HG03439 (cell line): ENCODE data around the gene POU3F1.
"Not testable (repeated sequence)": the region's sequence is repeated elsewhere in the genome, so short reads cannot be mapped to it uniquely, and the experiment has no call there.

Source experiments
- ATAC-seq: cut with Tn5 transposase; IDR thresholded peaks from one replicate; pipeline ENCODE4 v1.9.1; 2021; ENCODE audit warnings: mild to moderate bottlenecking, moderate library complexity; ENCODE audit not compliant: unreplicated experiment

POU3F1 gene

DNA sequence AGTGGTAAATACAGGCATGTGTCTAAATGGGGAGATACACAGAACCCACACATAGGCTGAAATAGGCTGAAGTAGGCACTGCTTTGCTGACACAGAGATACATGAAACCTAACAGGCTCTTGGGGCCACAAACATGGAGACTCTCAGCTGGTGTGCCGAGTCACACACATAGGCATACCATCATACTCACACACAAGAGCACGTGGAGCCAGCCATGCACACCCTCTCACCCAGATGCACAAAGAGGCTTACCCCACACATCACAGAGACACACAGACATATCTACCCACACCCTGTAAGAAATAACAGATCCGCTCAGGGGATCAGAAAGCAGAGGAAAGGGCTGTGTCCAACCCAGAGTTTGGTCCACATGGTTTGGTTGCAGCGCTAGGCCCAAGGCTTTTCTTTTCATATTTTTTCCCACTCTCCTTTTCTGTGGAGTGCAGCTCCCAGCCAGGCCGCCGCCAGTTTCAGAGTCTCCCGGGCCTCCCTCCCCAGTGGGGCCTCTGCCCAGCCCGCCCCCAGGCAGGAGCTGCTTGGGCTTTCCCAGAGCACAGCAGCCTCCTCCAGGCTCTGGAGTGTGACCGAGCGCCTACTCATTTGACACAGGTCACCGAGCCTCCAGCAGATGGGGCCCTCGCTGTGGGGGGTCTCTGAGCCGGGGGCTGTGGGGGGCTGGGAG, 3.9 kb upstream of the POU3F1 start:
- no peak for ATAC-seq

DNA sequence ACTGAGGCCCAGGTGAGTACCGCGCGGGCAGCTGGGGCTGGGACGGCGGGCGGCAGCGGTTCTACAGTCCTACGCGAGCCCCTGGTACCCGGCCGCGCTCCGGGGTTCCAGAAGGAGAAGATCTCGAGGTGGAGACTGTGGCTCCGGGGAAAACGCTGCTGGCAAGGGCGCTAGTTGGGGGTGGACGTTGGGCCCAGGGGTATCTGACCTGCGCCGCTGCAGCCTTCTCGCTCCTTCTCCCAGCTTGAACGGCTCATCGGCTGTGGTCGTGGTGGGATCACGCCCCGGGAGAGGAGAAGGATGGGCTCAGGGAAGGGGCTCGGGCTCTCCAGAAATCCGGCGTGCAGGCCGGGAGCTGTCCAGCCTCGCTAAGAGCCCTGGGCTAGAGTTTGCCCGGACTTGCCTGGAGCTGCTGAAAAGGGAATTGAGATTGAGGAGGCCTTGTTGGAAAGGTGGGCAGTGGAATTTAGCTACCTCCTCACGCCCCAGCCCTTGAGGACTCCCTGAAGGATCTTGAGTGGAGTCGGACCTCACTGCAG, 1.1 kb upstream of the POU3F1 start:
- ATAC-seq = no peak

DNA sequence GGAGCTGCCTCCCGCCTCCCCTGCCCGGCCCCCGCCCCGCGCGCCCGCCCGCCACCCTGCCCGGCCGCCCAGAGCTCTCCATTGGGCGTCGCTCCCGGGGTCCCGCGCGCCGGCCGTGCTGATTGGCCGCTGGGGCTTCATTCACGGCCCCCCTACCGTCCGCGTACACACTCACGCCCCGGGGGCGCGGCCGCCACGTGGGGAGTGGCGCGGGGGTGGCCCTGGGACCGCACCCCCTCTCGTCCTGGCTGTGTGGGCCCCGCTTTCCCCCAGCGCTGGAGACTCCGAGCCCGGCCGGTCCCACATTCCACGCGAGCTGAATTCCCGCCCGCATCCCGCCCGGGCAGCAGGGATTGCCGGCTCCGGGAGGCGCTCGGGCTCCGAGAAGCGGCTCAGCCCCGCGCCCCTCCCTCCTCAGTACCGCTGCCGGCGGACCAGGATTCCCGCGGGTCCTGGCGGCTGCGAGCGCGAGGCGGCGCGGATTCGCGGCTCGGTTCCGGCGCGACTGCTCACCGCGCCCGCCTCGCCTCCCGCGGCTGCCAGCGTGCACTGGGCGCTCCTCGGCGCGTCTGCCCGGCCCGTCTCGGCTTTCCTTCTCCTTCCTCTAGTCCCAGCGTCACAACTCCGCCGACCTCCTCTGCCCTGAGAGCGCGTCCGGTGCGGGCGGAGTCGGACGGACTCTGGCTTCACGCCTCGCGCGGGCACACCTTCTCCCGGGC, 450 bp upstream of the POU3F1 start:
- ATAC-seq = peak; percentile 52

DNA sequence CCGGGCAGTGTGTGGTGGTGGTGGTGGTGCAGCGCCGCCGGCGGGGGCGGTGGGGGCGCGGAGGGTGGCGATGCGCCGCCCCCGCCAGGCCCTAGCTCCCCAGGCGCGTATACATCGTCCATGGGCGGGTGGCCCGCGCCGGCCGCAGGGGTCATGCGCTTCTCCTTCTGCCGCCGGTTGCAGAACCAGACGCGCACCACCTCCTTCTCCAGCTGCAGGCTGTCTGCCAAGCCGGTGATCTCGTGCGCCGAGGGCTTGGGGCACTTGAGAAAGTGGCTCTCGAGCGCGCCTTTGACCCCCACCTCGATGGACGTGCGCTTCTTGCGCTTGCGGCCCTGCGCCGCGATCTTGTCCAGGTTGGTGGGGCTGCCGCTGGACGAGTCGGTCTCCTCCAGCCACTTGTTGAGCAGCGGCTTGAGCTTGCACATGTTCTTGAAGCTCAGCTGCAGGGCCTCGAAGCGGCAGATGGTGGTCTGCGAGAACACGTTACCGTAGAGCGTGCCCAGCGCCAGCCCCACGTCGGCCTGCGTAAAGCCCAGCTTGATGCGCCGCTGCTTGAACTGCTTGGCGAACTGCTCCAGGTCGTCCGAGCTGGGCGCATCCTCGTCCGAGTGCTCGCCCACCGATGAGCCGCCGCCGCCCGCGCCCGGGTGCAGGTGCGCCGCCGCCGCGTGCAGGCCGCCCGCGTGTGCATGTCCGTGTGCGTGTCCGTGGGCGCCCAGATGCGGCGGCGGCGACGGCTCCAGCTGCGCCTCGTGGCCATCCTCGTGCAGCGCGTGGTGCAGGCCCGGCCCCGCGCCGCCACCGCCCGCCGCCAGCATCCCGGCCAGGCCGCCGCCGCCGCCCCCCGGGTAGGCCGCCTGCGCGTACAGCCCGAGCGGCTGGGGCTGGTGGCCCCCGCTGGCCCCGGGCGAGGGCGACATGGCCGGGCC, 926 bp downstream of the POU3F1 start:
- no peak for ATAC-seq

DNA sequence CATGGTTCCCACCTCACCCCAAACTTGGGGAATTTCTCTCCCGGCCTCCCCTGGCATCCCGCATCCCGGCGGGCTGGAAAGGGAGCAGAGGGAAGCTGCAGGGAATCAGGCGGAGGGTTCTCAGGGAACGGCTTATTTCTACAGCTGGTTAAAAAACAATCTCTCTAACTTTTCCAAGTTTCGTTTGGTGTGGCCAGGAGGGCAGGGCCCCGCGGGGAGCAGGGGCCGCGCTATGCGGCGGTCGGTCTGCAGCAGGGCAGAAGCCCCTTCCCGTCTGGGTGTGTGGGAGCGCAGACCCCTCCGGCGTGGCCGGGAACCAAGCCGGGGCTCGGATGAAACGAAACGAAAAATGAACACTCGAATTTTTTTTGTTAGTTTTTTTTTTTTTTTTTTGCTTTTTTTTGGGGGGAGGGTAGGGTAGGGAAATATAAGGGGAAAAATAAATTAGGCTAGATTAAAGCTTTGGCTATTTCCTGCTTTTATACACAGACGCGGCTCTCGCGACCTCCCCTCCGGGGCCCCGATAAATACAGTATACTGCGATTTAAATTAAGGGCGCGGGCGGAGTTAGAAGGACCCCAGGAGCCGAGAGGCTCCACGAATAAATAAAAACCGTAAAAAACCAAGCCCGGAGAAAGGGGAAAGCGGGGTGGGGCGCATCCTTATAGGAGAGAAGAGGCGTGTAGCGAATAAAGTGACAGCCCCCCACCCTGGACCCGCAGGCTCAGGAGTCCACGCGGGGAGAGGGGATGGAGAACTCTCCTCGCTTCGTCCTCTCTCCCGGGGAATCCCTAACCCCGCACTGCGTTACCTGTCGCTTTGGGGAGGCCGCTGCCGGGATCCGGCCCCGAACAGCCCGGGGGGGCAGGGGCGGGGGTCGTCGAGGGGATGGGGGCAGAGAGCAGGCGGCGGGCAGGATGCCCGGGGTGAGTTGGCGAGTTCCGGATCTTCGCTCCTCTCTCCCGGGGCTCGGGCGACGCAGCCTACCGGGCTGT, 2.1 kb downstream of the POU3F1 start:
- ATAC-seq = no peak

DNA sequence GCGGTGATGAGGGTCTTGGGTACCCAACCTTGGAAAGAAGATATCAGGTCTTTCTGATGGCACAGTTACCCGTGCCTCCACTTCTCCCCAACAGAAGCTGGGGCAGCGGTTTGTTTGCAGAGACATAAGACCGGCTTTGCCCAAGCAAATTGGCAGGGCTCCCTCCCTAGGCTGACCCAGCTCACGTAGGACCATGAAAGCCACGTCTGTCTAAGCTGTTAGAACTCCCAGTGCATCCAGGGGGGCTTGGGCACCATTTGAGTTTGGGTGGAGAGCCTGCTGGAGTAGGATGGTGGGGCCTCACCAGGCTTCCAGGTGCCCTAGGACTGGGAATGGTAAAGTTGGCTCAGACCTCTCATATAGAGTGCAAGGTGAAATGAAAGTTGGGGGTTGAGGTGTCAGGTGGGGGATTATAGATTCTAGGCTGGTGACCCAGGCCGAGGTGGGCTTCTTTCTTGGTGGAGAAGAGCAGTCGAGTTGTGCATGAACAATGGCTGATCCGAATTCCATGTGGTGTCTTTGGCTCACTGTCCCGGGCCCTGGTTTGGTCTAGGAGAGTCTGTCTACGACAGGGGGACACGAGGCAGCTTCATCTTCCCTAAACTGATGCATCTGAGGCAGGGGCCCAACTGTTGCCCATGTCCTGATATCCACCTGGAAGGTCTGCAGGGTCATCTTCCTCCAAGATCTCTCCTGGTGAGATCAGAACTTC, 3.4 kb downstream of the POU3F1 start:
- no peak for ATAC-seq

DNA sequence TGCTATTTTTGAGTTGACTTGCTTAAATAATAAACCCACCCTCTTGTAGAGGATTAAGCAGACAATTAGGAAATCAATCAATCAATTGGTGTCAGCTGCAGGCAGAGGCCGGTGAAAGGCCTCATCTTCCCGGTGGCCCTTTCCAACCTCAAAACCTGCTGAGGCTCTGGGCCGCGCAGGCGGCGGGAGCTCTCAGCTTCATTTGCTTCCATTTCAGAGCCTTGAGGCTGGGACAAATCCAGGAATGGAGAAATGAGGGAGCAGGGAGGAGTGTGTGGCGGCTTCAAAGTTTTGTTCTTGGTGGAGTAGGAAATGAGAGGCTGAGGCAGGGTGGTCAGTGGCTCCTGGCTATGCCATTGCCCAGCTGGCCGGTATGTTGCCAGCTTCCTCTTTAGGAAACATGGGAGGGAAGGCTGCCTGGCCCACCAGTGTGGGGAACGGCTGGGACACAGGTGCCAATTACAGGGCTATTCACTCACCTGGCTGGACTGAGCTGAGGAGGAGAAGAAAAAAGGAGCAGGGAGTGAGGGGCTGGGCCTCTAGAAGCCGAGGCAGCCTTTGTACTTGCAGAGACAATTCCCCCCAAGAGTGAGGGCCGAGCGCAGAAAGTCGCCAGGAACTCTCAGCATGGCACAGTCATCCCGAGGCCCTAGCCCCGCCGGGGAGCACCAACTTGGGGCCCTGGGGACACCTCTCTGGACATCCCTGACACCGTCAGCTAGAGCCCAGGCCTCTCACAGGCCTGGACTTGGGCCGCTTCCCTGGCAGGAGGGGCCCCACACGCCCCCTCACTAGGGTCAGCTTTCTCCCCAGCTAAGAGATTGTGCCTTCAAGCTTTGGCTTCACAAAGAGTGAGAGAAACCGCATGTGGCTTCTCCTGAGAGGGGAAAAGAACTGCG, 4.4 kb downstream of the POU3F1 start:
- no peak for ATAC-seq

DNA sequence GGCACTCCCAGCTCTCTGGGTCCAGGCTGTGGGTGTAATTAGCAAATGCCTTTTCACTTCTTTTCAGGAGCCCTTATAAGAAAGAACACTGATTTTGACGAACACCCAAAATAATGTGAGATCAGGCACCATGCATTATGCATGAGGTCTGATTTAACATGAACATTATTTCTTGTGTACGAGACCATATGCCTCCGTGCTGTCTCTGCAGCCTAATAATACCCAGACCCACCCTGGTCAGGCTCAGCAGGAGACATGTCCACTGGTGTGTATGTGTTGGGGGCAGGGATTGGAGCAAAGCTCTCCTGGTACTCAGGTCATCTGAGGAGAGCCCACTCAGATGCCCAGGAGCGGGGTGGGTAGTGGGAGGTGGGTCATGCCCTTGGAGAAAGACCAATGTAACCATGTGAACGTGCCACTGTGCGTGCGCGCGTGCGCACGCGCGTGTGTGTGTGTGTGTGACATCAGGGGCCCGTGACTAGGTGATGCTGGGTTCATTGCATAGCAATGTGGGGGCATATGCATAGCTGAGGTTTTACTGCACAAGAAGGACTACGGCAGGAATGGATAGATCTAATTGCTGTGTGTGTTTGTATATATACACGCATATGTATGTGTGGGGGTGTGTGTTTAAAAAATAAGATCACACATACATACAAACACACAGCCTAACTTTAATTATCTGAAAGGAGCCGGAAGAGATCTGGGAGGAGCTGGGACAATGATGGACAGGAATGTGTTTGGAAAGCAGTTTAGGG, 7.1 kb downstream of the POU3F1 start:
- no peak for ATAC-seq

DNA sequence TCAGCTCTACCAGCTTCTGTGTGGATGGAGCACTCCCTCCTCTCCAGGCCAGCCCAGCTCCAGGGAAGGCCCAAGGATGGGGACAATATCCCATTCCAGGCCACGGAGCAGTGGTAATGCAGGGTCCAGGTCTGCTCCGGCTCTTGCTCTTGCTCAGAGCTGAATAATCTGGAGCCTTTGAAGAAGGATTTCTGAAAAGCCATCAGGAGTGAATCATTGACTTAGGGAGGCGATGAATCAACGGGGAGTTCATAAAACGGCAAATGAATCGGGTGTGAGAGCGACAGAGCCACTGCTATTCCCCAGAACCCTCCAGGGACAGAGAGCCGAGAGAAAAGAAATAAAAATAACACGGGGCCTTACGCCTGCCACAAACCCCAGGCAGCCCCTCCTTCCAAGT, 7.7 kb downstream of the POU3F1 start:
- ATAC-seq = no peak

DNA sequence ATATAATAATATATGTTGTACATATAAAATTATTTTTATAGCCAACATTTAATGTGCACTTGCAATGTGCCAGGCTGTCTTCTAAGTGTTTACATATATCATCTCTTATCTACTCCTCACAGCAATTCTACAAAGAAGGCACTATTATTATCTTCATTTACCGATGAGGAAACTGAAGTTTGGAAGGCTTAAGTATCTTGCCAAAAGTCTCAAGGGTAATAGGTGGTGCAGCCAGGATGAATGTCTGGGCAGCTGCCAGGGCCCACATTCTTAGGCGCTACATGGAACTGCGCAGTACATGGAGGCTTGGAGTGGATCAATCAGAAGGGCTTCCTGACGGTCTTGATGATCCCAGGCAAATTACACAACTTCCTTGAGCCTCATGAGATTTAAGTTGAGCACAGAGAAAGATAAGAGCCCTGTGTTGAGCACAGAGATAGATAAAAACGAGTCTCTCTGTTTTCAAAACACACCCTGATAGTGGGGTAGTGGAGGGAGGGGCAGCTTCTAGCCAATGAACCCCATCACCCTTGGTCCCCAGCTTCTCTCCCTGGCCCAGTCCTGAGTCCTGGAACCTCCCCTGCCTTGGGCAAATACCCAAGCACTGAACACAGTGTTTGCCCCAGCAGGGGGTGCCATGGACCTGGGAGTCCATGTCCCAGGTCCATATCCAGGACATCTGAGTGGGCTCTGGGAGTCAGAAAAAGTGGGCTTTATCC, 9.2 kb downstream of the POU3F1 start:
- no peak for ATAC-seq

DNA sequence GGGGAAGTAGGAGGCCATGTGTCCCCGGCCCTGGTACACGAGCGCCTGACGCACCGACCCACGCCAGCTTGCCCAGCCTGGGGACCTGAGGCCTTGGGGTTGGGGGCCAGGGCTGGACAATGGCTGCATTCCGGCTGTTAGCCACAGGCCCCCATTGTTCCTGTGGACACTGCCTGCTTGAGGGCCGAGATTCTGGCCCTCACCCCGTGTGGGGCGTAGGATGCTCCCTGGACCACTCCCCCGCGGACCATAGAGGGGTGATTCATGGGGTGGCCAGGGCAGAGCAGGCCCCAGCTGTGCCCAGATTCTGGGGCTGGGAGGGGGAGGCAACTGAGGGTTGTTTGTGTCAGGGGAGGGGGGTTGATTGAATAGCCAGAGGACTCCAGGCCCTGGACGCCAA, 11.7 kb downstream of the POU3F1 start:
- ATAC-seq = no peak

DNA sequence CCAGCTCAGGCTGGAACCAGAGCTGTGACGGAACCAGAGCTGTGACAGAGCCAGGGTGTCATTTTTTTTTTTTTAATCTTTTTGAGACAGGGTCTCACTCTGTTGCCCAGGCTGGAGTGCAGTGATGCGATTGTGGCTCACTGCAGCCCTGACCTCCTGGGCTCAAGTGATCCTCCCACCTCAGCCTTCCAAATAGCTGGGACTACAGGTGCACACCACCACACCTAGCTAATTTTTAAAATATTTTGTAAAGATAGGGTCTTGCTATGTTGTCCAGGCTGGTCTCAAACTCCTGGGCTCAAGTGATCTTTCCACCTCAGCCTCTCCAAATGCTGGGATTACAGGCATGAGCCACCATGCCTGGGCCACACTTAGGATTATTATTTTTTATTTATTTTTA, 13.6 kb downstream of the POU3F1 start:
- ATAC-seq = not testable (repeated sequence)

DNA sequence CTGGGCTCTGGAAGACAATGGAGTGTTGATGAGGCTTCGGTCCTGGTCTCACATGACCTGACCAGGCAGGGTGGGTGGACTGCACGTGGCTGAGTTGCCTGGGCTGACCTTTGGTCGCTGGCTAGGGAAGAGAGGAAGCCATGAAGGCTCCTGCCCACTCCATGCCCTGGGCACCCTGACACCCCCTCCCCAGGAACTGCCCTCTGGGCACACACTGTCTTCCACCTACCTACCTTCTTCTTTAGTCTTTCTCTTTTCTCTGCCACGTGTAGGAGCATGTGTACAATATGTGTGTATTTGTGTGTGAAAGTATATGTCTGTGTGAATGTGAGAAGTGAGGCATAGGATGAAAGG, 15.1 kb downstream of the POU3F1 start:
- ATAC-seq = no peak

DNA sequence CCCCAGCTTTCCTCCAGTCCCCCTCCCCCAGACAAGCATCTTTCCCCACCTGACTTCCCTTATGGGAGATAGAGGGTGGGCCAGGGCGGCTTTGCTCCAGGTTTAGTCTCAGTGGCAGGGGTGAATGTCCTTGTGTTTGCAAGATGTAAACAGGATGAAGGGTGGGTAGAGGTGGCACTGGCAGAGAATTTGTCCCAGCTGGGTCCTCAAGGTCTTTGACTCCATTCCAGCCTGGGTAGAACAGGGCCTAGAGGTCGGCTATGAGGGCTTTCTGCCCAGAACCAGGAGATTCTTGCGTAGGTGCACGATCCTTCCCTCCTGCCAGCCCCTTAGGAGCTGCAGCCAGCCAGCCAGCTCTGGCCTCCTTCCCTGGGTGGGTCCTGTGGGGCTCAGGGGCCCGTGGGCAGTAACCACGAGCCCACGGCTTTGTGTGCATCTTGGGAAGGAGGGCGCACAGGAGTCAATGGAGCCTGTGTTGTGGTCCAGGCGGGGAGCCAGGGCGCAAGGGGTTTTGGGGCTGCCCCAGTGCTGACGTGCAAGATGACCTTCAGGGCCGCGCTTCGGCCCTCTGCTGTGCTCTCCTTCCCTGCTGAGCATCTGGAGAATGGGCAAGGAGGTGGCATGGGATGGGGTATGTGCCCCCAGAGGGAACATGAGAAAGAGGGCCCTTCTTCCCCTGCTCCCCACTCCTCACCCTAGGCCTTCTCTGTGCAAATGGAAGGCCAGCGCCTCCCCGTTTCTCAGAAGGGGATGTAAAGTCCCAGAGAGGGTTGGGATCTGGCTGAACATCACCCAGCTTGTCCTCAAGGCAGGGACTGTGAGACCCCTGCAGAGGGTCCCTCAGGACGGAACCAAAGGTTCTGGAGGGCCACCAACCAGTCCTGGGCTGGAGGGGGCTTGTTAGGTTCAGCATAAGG, 15.7 kb downstream of the POU3F1 start:
- ATAC-seq = no peak

DNA sequence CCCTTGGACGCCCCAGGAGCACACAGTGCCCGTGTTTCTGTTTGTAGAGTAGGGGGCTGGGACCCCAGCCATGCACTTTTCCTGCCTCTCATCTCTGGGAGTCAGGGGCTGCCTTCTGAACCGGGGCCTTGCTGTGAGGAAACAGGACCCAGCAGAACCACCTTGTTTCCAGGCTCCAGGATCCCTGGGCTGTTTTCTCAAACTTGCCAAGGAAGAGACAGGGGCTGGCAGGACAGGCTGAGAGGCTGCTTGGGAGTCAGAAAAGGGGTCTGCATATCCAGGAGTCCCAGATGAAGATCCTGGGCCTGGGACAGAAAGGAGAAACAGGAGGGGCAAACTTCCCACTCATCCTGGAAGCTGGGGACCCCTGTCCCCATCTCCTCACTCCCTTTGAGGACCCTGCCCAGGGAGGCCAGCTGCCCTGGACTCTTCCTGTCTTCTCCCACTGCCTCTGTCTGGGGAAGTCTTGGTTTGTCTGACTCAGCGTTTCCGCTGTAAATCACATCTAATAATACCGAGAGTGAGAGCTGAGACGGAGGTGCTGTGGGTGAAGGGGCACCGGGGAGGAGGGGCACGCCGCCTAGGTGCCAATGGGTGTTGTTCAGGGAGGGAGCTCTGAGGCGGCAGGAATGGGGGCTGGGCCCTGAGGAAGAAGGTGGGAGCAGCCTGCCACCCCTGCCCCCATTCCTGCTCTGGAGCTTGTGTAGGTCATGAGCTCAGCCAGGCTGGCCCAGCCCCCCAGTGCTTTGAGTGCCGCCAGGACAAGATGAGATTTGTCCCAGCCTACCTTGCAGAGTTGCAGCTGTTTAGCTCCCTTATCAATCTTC, 16.7 kb downstream of the POU3F1 start:
- ATAC-seq = no peak
